NCI-H1417 (cell line): ENCODE measurements around the gene MPPED2.
A peak's percentile ranks its signal among the peaks of the same experiment; 100 is the strongest.
"Not testable (repeated sequence)": the region's sequence is repeated elsewhere in the genome, so short reads cannot be mapped to it uniquely, and the experiment has no call there.

ENCODE experiments used
- DNase-seq, 3 experiments: peaks; one replicate each; lab custom pipeline; 2025; lab: John Stamatoyannopoulos, UW

MPPED2 gene

DNA sequence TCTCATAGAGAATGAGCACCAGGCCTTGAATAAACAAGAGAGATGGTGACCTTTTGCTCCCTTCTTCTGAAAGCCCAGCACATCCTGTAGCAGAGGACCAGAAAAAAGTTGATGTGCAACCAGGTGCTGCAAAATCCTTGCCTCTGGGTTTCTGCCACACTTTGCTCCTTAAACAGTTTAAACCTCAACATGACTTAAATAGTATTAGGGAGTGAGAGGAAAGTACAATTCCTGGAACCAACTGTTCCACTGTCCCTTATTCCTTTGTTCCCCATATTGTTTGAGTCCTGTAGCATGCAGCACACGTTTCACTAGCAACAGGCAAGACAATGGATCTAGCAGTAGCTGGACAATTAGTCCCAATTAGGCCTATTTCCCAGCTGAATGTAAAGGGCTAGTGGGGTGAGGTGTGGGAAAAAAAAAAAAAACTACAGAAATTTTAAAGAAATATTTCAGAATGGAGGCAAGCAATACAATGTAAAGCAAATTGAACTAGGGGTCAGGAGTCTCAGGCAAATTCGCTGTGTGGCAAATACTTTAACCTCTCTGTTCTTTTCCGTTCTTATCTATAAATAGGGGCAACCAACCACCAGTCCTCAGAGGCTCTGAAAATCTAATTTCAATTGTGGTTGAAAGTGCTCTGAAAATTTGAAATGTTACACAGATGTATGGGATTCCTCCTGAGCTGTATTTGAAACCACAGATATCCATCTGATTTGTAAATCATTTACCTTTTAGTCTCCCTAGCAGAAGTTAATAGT, 6.6 kb downstream of the MPPED2 start:
- peak in 1 of 3 experiments; percentile 39 for DNase-seq

DNA sequence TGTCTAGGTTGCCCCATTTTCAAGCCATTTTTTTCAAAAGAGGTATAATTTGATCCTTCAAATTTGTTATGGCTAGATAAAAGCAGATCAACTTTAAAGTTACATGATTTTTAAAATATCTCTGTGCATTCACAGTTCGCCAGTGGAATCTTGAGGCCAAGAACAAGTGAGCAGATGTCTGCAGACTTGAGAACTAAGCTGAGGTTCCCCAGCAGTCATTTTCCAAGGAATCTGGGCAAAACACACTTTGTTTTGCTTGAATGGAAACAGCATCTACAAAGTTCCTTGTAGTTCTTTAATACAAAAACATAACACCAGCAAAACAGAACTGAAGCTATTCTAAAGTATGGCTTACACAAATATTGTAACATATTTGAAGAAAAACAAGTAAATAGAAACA, 7.7 kb downstream of the MPPED2 start:
- DNase-seq = no peak

DNA sequence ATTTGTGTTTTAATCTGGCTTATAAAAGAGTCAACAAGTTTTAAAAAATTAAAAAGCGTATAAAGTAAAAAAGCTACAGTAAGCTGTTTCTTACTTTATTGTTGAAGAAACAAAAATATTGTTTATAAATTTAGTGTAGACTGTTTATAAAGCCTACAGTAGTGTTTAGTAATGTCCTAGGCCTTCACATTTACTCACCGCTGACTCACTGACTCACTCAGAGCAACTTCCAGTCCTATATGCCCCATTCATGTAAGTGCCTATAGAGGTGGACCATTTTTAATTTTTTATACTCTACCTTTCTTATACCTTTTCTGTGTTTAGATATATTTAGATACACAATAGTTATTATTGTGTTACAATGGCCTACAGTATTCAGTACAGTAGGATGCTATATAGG, 12.2 kb downstream of the MPPED2 start:
- DNase-seq = no peak

DNA sequence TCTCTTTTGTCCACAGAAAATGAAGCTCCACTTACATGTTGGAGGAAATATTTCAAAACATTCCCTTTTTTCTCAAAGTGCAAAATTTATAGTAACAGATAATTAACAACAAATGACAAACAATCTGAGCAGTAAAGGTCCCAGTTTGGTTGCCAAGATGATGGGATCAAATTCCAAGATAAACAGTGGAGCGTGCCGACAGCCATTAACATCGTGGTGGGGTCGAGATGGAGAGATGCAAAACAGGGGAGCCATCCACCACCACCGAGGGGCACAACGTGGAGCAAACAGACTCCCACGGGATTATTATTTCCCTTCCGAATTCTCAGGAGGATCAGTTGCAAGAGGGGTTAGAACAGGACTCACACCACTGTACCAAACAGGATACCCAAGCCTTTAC, 17.2 kb downstream of the MPPED2 start:
- peak in 2 of 3 experiments; percentile 20 to 56 for DNase-seq

DNA sequence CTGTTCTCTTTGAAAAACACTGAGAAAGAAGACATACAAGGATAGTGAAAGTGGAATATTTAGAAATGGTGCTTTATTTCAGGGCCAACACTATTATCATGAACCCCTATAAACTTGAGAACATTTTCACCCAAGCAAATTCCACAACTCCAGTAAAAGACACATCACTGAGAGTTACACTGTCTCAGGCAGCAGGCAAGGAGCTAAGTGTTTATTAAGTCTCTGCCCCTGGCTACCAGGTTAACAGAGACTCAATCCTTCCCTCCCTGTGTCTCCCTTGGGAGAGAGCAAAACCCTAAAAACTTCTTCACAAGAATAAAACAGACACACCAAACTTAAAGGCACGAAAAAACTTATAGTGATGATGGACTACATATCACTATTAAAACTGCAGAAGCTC, 18.5 kb downstream of the MPPED2 start:
- no peak for DNase-seq

DNA sequence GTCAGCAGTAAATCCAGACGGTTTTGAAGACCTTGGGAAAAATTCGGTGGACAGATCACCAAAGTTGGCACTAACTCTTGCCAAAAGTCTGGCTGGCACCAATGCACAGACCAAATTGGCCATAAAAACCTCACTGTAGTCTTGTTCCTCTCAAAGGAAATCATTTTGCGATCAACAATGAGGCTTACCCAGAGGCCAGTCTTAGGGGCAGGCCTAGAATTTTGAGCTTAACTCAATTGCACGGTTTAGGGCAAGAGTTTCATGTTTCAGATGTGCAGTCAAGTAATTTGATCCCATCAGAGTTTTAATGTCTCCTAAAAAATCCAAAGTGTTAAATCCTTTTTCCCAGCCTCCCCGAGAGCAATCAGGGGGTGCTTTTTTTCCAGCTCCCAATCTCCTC, 19.0 kb downstream of the MPPED2 start:
- peak in 1 of 3 experiments; percentile 15 for DNase-seq

DNA sequence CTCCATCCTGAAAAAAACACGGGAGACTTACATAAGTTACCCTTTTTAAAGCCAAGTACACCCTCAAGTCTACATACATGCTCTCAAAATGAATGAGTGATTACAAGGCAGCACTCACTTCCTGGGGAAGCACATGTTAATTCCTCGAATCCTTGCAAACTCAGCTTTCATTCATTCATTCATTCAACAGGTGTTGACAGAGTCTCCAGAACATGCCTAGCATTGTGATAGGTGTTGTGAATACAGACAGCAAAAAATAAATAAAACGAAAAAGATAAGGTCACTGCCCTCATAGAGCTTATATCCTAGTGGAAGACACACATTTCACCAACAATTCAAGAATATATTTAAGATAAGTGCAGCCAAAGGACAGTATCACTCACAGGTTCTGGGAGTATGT, 19.7 kb downstream of the MPPED2 start:
- no peak for DNase-seq

DNA sequence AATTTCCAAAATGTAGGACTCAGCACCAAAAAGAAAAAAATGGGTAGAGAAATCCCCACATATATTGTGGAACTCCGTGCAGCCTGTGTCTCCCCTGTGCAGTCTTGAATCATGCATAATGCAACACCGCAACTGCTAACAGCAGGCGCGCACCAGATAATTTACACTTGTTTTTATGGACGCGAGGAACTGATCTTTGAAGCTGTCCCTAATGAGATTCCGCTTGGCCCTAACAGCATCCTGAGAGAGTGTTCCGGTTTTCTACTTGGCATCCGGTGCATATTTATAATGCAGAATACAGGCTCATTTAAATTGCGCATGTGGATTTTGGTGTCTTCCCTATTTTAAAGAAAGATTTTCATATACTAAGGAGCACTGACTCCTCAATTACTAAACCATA, 21.1 kb downstream of the MPPED2 start:
- DNase-seq = no peak

DNA sequence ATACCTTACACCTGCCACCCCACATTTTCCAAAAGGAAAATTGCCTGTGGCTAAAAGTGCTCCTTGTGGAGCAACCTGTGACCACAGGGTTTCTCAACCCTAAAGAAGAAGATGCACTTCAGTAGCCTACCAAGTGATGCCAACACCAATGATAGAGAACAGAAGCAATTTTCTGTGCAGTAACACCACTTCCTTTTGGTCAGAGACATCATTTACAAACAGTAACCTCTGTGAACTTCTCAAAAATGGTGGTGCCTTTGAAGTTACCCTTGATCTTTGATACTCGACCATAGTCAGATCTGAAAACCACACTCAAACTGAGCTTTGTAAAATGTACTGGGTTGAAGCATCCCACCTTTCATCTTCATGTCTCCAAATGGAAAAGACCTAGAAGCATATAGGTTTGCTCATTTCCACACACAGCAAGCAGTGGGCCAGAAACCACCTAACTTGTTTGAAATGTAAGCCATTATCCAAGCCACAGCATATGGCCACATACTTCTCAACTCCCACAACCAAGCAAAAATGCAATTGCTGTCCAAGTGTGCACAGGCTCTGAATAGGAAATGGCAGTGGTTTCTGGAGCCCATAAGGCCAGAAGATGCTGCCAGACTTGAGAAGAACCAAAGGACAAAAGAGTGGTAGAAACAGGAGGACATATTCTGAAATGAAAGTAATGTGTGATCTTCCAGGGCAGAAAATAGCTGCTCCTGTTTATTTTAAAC, 24.3 kb downstream of the MPPED2 start:
- DNase-seq = no peak

DNA sequence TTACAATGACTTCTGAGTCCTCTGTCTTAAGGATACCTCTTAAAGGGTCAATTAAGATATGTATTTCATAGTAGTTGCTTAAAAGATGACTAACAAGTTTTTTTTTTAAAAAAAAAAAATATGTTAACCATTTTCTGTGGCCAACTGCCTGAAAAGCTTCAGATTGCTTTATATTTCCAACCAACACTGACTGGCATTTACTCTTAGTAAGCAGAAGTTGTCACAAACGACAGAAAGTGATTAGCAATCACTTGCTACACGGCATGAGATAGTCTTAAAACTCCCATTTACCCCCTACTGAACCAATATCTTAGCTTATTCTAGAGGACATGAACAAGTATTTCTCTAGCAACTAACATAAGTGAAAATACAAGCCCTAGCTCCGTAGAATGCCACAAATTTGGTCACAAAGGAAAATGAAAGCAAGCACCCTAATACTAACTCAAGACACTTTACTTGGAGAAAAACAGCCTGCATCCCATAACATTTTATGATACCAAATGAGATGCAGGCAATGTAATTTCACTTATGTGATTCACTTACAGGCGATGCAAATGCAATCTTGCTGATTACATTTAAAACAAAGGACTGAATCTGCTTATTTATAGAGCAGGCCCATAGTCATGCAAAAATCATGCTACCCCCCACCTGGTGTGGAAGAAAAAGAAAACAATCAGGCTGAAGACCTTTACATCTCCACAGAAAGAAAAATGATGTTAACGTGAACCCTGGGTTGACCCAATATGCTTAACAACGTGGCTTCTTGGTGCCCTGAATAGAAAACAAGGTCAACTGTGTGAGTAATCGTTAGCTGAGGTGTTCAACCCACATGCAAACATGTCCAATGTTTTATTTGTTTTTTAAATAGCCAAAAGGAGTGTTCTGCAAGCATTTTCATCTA, 25.7 kb downstream of the MPPED2 start:
- DNase-seq = no peak

DNA sequence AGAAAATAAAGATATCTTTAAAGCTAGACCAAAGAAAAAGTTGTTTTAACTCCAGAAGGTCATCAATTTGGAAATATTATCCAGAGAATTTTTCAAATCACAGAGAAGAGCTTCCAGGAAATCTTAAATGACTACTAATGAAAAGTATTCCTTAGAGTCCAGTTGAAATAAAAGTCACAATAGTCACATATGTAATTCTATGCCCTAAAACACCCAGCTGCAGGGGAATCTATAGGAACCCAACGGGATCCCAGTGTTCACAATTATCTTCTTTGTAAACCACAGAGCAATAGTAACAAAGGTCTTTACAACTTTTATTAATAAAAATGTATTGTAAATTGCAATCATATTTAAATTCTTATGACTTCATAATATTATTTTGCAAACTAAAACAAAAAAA, 27.1 kb downstream of the MPPED2 start:
- DNase-seq = no peak

DNA sequence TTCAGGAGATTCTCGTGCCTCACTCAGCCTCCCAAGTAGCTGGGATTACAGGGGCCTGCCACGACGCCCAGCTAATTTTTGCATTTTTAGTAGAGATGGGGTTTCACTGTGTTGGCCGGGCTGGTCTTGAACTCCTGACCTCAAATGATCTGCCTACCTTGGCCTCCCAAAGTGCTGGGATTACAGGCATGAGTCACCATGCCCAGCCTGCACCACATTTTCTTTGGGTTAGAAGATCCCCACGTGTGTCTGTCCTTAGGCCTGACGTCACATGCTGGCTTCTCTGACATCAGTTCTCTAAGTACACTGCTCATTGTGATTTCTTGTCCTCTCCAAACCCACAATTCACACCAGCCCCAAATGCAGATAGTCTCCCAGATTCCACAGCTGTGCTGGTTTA, 31.6 kb downstream of the MPPED2 start:
- DNase-seq = not testable (repeated sequence)

DNA sequence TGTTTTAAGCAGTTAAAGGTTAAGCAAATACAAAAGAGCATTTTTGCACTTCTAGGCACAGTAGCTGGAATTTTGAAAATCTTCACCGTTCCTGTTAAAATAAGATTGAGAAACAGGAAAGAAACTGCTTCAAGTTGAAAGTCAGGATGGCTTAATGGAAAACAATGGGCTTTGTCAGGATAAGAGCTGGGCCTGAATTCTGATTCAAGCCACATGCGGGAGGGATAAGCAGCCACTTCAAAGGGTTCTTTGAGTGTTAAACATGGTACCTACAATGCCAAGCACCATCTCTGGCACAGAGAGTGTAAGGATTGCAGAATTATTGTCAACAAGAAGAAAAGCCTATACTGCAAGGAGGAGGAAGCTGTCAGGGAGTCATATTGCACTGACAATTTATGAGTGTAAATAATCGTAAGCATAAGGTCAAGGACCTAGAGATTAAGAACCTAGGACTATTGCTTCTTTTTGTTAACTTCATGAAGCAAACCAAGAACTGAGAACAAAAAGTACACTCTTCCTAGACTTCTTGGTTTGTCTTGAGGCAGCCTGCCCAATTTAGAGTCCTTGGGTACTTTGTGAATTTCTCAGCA, 32.5 kb downstream of the MPPED2 start:
- peak in 1 of 3 experiments; percentile 37 for DNase-seq

DNA sequence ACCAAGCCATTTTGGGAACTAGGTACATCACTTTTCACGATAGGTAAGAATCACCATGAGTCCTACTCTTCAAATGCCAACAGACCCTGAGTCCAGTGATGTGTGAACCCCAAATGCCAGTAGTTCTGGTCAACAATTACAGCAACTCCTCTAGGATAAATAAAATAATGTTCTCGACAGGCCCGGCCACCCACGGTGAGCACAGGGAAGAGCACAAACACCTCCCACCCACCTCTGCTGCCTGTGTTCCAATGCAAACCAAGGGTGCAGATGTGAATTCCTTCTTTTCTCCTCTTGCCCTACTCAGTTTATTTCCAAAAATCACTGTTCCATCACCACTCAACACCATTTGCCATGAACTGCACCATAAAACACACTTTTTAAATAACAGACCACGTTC, 33.3 kb downstream of the MPPED2 start:
- DNase-seq = no peak

DNA sequence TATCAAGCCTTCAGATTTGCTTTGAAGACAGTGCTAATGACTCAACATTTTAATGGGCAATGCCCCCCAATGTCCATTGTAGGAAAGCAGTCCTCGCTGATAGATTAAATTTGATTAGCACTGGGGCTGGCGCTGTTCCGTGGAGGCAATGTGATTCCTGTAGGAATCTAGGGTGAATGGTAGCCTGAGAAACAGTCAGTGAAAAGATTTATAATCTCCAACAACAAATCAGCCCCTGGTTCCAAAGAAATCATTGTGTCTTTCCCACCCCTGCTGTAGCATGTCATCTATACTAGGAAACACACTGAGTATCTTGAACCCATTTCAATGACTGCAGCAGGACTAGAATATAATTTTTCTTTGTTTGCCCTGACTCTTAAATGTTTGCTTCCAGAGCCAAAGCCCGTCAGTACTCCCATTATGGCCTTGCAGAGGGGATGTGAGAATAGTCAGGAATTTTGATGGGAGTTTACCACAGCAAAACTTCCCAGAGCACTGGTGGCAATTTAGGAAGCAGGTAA, 36.1 kb downstream of the MPPED2 start:
- DNase-seq = no peak

DNA sequence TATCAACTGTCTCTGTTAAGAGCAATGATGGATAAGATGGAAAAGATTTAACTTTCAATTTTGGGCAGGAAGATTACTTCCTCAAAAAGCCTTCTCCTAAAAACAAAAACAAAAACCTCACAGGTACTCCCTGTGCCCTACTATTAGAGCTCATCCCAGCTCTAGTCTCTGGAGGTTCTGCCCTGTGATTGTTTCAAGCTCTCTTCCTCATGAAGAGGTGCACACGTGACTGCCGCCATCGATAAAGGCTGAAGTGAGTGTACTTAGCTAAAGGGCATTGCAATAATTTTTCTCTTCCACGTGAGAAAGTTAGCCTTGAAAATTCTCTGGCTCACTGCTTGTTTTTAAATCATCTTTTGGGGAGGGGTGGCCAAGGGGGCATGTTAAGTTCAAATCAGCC, 36.6 kb downstream of the MPPED2 start:
- DNase-seq = peak in 1 of 3 experiments; percentile 66

DNA sequence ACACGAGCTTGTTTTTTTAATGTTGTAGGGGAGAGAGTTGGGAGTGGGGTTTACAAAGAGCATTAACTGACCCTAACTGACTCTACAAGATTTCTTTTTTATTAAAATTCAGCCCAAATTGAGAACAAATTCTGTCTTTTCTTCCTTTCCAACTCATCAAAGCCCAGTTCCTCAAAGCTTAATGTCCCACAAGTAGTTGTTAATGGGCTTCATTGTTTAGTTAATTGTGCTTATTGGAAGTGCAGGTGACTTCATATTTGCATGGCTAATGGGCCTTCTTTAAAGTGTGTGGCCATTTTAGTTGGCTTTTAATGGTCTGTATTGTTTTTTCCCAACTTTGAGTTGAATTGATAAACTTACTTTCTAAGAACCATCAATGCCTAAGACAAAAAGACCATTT, 39.8 kb downstream of the MPPED2 start:
- no peak for DNase-seq

DNA sequence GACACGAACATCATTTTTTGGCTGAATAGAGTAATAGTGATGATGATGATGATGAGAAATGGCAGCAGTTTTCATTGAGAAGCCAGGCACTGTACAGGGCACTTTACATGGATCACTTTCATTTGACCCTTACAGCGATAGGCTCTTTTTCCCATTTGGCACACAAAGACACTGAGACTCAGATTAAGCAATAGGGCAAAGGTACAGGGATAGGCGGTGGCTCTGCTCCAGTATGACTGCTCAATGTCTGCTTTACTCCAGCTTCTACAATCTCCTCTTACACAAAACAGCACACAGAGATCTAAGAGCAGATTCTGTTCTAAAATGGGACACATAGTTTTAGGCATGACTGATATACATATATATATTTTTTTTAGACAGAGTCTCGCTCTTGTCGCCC, 40.6 kb downstream of the MPPED2 start:
- no peak for DNase-seq

DNA sequence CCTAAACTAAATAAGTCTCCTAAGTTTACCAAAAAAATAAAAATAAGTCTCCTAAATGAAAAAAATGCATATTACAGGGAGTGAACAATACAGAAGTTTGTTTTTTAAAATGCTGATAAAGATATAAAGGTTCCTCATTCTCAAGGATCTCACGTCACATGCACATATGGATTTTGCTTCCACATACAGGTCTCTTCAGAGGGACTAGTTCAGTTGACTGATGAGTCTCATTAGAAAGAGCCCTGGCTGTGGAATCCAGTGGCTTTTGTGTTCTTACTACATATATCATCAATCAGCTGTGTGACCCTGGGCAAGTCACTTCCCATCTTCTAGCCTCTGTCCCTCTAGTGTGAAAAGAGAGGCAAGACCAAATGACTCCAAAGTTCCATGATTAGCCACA, 43.1 kb downstream of the MPPED2 start:
- DNase-seq = no peak

DNA sequence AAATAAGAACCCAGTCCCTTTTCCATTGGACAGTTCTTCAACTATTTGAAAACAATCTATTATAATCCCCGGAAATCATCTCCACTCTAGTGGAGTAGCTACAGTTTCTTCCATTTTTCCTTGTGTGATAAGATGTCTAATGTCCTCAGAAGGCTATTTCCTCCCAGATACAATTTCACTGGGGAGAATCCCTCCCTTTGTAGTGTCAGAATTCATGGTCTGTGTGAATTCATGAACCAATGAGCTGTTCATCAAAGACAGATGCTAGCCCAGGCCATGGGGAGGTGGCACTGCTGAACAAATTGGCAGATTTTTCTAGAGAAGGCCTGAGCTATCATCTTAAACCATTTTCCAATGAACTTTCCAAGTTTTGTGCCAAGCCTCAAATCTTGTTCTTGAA, 45.4 kb downstream of the MPPED2 start:
- DNase-seq = no peak

DNA sequence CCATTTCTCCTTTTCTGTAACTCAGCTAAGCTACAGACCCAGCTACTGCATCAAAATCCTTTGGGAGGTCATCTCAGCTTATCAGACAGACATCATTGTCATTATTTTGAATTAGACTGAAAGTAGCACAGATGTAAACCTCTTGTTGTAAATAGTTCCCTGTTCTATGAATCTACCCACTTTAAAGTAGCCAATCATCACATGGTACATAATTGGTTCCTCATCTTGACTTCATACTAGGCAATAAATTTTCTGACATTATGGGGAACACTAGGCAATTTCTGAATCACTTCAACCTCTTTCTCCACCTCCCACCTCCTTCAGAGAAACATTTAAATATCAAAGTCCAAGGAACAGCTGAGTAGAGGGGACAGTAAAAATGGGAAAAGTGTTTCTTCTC, 47.9 kb downstream of the MPPED2 start:
- DNase-seq = no peak

DNA sequence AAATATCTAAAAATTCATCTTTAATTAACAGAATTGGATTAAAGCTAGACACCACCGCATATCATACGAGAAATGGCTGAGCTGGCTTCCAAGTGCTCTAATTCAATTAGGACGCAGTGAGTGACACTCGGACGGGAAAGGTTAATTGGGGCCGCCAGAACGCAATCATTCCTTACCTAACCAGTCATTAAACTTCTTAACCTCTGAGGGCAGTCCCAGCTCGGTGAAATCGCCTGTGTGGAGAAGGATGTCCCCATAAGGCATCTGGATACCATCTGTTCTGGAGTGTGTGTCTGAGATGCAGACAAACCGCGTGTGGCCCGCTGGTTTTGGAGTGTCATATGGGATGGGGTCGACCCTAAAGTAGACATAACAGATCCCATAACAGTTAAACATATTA, 50.3 kb downstream of the MPPED2 start:
- peak in 1 of 3 experiments; percentile 8 for DNase-seq
